Measurements from ENCODE around the gene ZNF429. TPM values are rescaled to one million over a fixed set of nuclear protein-coding genes. Genes with fewer than 3 reads are reported as not detected.
A peak's percentile ranks its signal among the peaks of the same experiment; 100 is the strongest.

Gene ZNF429
- total RNA-seq, 1 donor from 2014 or later: 14.0 TPM

- peaks cover 6% of the 10 kb centered on the region for H3K4me1 ChIP-seq
- H3K27ac ChIP-seq: peak overlapping the region; percentile 72
- H3K4me3 ChIP-seq: peak overlapping the region; percentile 48
- intact Hi-C loops (cut with DNase I): no loop called here
- no peaks in the 10 kb centered on the region for H3K9me3 ChIP-seq
- peak; percentile 66 for ATAC-seq
- H3K27me3 ChIP-seq: no peaks in the 10 kb centered on the region
- H3K36me3 ChIP-seq: no peaks in the 10 kb centered on the region
- no peak for DNase-seq
- no peak for TF ChIP-seq CTCF (IDR thresholded peaks at IDR 0.05)
Measured at GRCh38 chr19:21604351-21604926, 99.0 kb downstream of the ZNF429 start.

Other genes starting within 250 kb of the ZNF429 start
- gene ZNF708, start 176.2 kb upstream of the ZNF429 start, total RNA-seq: 14.7 TPM
- 5.3 TPM for gene ZNF738, start 146.6 kb upstream of the ZNF429 start, total RNA-seq
- 29.4 TPM for gene ZNF493, start 108.5 kb upstream of the ZNF429 start, total RNA-seq

All from upper lobe of right lung (tissue), 1 donor.